ENCODE measurements around the gene AFAP1L2. TPM values are rescaled to one million over a fixed set of nuclear protein-coding genes. Genes with fewer than 3 reads are reported as not detected.

AFAP1L2 gene
- total and polyA plus RNA-seq, 2 donors (not counting 1 experiment from before 2014, with no cell fraction given), result 4.7 to 4.9 TPM

DNA sequence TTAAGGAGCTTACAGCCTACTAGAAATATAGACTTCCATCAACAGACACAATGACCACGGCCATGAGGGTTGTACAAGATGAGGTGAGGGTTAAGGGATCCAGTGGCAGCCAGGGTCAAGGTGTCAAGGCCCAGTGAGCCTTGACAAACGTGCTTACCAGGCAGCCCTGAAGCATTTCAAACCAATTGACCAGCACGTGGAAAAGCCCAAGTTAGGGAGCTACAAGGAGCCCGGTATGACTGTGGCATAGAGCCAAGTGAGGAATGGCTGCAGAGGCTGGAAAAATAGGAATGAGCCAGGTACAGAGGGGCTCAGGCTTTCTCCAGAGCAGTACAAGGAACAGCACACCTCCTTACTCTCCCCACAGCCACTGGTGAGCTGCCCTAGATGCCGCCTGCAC, 12.7 kb downstream of the AFAP1L2 start:
- ChIA-PET POLR2A (no interaction called here), CTCF (no interaction called here)
- TF ChIP-seq EZH2 (IDR thresholded peaks at IDR 0.05; ENCODE audit: borderline replicate concordance, insufficient read depth, low read depth, low read length, poor library complexity, severe bottlenecking), result no peak
- TF ChIP-seq, protein P1, sequence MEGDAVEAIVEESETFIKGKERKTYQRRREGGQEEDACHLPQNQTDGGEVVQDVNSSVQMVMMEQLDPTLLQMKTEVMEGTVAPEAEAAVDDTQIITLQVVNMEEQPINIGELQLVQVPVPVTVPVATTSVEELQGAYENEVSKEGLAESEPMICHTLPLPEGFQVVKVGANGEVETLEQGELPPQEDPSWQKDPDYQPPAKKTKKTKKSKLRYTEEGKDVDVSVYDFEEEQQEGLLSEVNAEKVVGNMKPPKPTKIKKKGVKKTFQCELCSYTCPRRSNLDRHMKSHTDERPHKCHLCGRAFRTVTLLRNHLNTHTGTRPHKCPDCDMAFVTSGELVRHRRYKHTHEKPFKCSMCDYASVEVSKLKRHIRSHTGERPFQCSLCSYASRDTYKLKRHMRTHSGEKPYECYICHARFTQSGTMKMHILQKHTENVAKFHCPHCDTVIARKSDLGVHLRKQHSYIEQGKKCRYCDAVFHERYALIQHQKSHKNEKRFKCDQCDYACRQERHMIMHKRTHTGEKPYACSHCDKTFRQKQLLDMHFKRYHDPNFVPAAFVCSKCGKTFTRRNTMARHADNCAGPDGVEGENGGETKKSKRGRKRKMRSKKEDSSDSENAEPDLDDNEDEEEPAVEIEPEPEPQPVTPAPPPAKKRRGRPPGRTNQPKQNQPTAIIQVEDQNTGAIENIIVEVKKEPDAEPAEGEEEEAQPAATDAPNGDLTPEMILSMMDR (IDR thresholded peaks at IDR 0.05), result no peak
- Mint-ChIP-seq H3K4me1 (no peaks in the 10 kb centered on the region), H3K9me3 (ENCODE audit: insufficient read depth) (no peaks in the 10 kb centered on the region), H3K27ac (no peak overlapping the region), H3K4me3 (no peak overlapping the region), H3K27me3 (peaks cover 37% of the 10 kb centered on the region)
- ATAC-seq (ENCODE audit: low read depth), result no peak
- Histone ChIP-seq H3K27me3 (replicated peaks in 1 of 4; ENCODE audit: control extremely low read depth in 1 of 4, control insufficient read depth in 3 of 4, insufficient read depth in 4 of 4, low read length in 3 of 4) (peaks cover 0 to 3% (median 0%) of the 10 kb centered on the region in 4 experiments), H3K4me2 (replicated peaks; ENCODE audit: low read depth, low read length, poor library complexity, severe bottlenecking) (no peak overlapping the region), H3K9ac (ENCODE audit: low read length) (no peak overlapping the region), H3K9me3 (ENCODE audit: control extremely low read depth in 1 of 3, control insufficient read depth in 2 of 3, insufficient read depth in 1 of 3, low read length in 2 of 3) (no peaks in the 10 kb centered on the region), H4K20me1 (ENCODE audit: control insufficient read depth, insufficient read depth, low read length, poor library complexity, severe bottlenecking) (no peaks in the 10 kb centered on the region), H3K4me3 (ENCODE audit: control extremely low read depth in 1 of 5, extremely low read depth in 1 of 5, insufficient read depth in 1 of 5, low read depth in 2 of 5, low read length in 4 of 5) (no peak overlapping the region), H3K27ac (ENCODE audit: low read length in 2 of 2) (no peak overlapping the region), H2AFZ (ENCODE audit: insufficient read depth, low read depth, low read length, poor library complexity, severe bottlenecking) (no peak overlapping the region), H3K79me2 (ENCODE audit: control insufficient read depth, insufficient read depth, low read length) (no peaks in the 10 kb centered on the region), H3K36me3 (replicated peaks in 1 of 2; ENCODE audit: control extremely low read depth in 1 of 2, control insufficient read depth in 1 of 2, extremely low read depth in 1 of 2, insufficient read depth in 2 of 2, low read length in 1 of 2) (no peaks in the 10 kb centered on the region), H3K4me1 (ENCODE audit: control insufficient read depth in 2 of 2, insufficient read depth in 2 of 2, low read length in 2 of 2) (no peaks in the 10 kb centered on the region)
- intact Hi-C loops (cut with micrococcal nuclease), result no loop called here
- DNase-seq, result no peak
- WGBS (ENCODE audit: insufficient coverage), result 80% methylated on average over 3 of the region's 5 CpGs

DNA sequence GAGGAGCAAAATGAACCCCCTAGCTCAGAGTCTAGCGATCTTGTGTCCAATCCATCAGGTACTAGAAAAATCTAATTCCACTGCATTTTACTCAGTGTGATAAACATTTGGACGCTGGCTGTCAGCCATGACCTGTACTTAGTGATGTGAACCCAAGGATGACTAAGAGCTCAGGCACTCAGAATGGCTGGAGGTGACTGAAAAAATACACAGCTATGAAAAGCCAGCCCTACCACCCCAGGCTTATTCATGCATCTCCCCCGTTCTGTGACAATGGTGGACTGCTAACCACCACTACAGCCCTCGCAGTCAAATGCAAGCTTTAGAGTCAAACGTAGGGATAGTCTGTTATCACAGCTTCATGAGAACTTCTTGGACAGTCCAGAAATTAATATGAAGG, 14.9 kb downstream of the AFAP1L2 start:
- no peak overlapping the region for H3K4me2 ChIP-seq (replicated peaks; ENCODE audit: low read depth, low read length, poor library complexity, severe bottlenecking)
- H3K79me2 ChIP-seq (ENCODE audit: control insufficient read depth, insufficient read depth, low read length), result no peaks in the 10 kb centered on the region
- CTCF ChIA-PET, result no interaction called here

More for the DNA sequence above, 14.9 kb downstream of the AFAP1L2 start:
- WGBS (ENCODE audit: insufficient coverage), result 100% methylated on average over 1 of the region's 5 CpGs
- no peak overlapping the region for H3K4me3 Mint-ChIP-seq
- Histone ChIP-seq H2AFZ (ENCODE audit: insufficient read depth, low read depth, low read length, poor library complexity, severe bottlenecking) (no peak overlapping the region), H3K36me3 (replicated peaks in 1 of 2; ENCODE audit: control extremely low read depth in 1 of 2, control insufficient read depth in 1 of 2, extremely low read depth in 1 of 2, insufficient read depth in 2 of 2, low read length in 1 of 2) (no peaks in the 10 kb centered on the region), H3K4me1 (ENCODE audit: control insufficient read depth in 2 of 2, insufficient read depth in 2 of 2, low read length in 2 of 2) (no peaks in the 10 kb centered on the region), H3K4me3 (ENCODE audit: control extremely low read depth in 1 of 5, extremely low read depth in 1 of 5, insufficient read depth in 1 of 5, low read depth in 2 of 5, low read length in 4 of 5) (no peak overlapping the region), H3K27ac (ENCODE audit: low read length in 2 of 2) (no peak overlapping the region), H3K27me3 (replicated peaks in 1 of 4; ENCODE audit: control extremely low read depth in 1 of 4, control insufficient read depth in 3 of 4, insufficient read depth in 4 of 4, low read length in 3 of 4) (peaks cover 0 to 4% (median 1%) of the 10 kb centered on the region in 4 experiments), H3K9me3 (ENCODE audit: control extremely low read depth in 1 of 3, control insufficient read depth in 2 of 3, insufficient read depth in 1 of 3, low read length in 2 of 3) (no peaks in the 10 kb centered on the region), H4K20me1 (ENCODE audit: control insufficient read depth, insufficient read depth, low read length, poor library complexity, severe bottlenecking) (no peaks in the 10 kb centered on the region), H3K9ac (ENCODE audit: low read length) (no peak overlapping the region)
- intact Hi-C loops (cut with micrococcal nuclease), result no loop called here
- POLR2A ChIA-PET, result no interaction called here
- TF ChIP-seq EZH2 (IDR thresholded peaks at IDR 0.05; ENCODE audit: borderline replicate concordance, insufficient read depth, low read depth, low read length, poor library complexity, severe bottlenecking), result no peak
- TF ChIP-seq, protein P1 (IDR thresholded peaks at IDR 0.05), result no peak
- no peaks in the 10 kb centered on the region for H3K4me1 Mint-ChIP-seq
- peaks cover 22% of the 10 kb centered on the region for H3K27me3 Mint-ChIP-seq
- DNase-seq (no peak), ATAC-seq (ENCODE audit: low read depth) (no peak)
- no peaks in the 10 kb centered on the region for H3K9me3 Mint-ChIP-seq (ENCODE audit: insufficient read depth)
- H3K27ac Mint-ChIP-seq, result no peak overlapping the region
